Measurements from ENCODE around the gene PPP1R14D.
A peak's percentile ranks its signal among the peaks of the same experiment; 100 is the strongest.

Gene PPP1R14D

GRCh38 chr15:40819048-40819447 lies 9.5 kb downstream of the PPP1R14D start:
- no peak for DNase-seq (ENCODE audit: low read depth in 2 of 2)

DNA sequence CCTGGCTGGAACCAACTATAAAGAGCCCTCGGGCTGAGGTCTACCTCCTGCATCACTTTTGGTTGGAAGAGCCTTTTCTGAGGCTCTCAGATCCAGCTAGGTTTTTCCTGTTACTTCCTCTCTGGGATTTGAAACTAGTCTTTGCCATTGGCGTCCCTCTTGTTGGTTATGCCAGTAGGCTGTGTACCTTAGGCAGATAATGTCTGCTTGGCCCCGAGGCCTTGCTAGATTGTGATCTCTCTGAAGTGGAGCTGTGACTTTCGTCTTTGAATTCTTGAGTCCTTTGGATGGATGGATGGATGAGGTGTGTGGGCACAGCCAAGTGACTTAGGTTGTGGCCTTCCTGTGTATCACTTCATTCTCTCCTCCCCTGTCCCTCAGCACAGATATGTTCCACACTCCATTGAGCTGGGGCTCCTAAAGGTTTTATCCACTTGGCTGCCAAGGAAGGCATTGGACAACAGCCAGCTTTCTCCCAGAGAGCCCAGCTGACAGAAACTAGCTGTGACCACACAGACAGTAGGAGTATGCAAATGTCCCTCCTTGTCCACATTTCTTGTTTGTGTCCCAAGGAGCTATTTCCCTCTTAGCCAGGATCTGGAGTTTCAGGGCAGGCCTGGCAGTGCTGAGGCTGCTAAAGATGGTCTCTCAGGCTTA lies 13.3 kb downstream of the PPP1R14D start:
- DNase-seq (ENCODE audit: low read depth in 2 of 2), result no peak

- no peak for DNase-seq (ENCODE audit: low read depth in 2 of 2)
Measured at GRCh38 chr15:40812721-40813425, 15.6 kb downstream of the PPP1R14D start.

GRCh38 chr15:40808861-40809450 lies 19.6 kb downstream of the PPP1R14D start:
- DNase-seq (ENCODE audit: low read depth in 2 of 2), result no peak

GRCh38 chr15:40807888-40808461 lies 20.5 kb downstream of the PPP1R14D start:
- DNase-seq (ENCODE audit: low read depth in 2 of 2), result no peak

DNA sequence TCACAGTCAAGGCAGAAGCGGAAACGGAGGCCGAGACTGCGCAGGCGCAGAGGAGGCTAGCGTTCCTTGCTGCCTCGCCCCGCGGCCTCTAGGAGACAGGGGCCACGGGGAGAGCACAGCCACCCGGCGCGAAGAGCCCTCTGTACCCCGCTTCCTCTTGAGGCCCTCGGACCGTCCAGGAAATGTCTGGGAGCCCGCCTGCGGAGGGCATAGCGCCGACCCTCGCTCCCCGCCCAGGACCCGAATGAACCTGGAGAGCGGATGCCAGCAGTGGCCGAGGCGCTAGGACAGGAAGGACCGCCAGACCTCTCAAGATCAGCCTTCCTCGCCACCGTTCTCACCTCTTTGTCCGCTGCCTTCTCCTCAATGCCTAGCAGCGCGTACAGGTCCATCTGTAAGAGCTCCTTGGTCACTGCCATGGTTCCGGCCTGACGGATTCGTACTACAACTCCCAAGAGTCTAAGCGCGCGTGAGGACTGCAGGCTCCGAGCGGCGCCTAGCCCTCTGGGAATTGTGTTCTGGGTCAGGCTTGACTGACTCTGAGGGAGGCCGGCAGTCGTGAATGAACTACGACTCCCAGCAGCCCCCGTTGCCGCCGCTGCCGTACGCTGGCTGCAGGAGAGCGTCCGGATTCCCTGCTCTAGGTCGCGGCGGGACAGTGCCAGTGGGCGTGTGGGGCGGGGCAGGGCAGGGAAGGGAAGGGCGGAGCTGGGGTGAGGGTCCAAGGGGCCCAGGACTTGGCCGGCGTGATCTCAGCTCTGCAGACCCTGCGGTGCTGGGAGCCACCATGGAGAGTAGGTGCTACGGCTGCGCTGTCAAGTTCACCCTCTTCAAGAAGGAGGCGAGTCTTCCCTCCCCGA lies 21.2 kb downstream of the PPP1R14D start, which contains the start of the genes DNAJC17 and ZFYVE19:
Gene DNAJC17 (minus strand): TSS at position 446 of the 860 bp plus-strand sequence. CDS start 27 bp downstream, at position 419.
Gene ZFYVE19 (plus strand): TSS at position 62 of the 860 bp plus-strand sequence. CDS start 501 bp downstream, at position 563.
- peak; percentile 81 to 89 for DNase-seq (ENCODE audit: low read depth in 2 of 2)

- DNase-seq (ENCODE audit: low read depth in 2 of 2), result no peak
Measured at GRCh38 chr15:40806672-40807027, 21.9 kb downstream of the PPP1R14D start.

- DNase-seq (ENCODE audit: low read depth in 2 of 2), result no peak
Measured at GRCh38 chr15:40803688-40804087, 24.8 kb downstream of the PPP1R14D start.

DNA sequence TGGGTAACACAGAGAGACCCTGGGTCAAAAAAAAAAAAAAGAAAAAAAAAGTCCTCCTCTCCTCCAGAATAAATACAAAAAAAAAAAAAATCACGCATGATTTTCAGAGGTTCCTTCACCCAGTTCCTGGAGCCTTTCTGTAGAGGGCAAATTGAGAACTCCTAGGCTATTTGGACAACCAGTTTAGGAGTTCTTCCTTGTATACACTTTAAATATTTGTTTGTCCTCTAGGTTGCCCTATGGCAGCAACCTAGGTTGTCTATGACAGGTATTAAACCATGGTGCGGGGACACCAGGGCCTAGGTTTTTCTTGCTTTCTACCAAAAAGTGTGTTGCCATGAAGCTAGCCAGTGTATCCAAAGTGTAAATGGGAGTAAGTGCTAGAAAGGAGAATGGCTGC lies 25.4 kb downstream of the PPP1R14D start:
- no peak for DNase-seq (ENCODE audit: low read depth in 2 of 2)

DNA sequence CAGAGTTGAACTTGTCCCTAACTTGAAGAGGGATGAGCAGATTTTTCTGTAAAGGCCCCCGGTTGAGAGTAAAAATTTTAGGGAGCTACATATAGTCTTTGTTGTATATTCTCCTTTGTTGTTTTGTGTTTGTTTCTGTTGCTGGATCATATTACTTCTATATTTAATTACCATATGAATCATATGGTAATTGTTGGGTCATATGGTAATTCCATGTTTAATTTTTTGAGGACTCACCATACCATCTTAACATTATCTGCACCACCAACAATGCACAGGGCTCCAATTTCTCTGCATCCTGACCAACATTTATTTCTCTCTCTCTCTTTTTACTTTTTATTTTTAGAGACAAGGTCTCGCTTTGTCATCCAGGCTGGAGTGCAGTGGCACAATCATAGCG lies 29.0 kb downstream of the PPP1R14D start:
- no peak for DNase-seq (ENCODE audit: low read depth in 2 of 2)

GRCh38 chr15:40796512-40796911 lies 32.0 kb downstream of the PPP1R14D start:
- no peak for DNase-seq (ENCODE audit: low read depth in 2 of 2)

- no peak for DNase-seq (ENCODE audit: low read depth in 2 of 2)
Measured at GRCh38 chr15:40796041-40796440, 32.5 kb downstream of the PPP1R14D start.

GRCh38 chr15:40793216-40793989 lies 35.1 kb downstream of the PPP1R14D start:
- DNase-seq (ENCODE audit: low read depth in 2 of 2), result no peak

DNA sequence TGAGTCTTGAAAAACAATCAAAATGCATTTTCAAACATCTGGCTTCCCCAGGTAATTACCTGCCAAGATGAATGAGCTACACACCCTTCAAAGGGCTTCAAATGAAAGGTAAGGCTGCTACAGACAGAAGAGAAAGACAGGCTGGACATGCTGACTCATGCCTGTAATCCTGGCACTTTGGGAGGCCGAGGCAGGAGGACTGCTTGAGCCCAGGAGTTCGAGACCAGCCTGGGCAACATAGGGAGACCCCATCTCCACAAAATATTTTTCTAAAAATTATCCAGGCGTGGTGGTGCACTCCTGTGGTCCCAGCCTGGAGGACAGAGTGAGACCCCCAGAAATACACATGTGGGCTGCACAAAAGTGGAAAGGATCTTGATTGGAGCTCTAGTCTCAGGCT lies 36.1 kb downstream of the PPP1R14D start:
- no peak for DNase-seq (ENCODE audit: low read depth in 2 of 2)

DNA sequence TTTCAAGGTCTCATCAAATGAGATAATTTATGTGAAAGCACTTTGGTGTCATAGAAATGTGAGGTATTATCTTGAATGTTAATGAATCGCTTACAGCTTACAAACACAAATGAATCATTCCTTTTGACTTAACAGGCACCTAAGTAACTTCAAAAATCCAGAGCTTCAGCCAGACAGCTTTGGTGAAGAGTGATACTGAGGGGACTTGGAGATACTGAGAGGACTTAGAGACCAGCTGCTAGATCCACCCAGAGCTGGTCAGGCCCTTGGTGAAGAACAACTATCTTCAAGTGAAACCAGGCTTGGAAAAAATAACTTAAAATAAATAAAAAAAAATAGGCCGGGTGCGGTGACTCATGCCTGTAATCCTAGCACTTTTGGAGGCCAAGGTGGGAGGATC lies 37.8 kb downstream of the PPP1R14D start:
- no peak for DNase-seq (ENCODE audit: low read depth in 2 of 2)

DNA sequence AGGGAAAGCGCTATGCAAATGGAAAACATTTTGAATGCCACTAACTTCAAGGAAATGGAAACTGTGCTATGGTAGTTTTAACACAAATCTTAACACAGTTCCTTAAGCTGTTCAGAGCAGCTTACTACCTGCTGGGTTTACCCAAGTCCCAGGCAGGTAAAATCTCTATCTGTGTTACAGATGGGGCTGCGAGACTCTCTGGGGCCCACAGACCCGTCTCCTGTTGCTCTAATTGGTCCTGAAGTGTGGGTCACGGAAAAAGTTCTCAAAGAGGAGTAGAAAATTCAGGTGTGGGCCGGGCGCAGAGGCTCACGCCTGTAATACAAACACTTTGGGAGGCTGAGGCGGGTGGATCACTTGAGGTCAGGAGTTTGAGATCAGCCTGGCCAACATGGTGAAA lies 38.5 kb downstream of the PPP1R14D start:
- no peak for DNase-seq (ENCODE audit: low read depth in 2 of 2)

DNA sequence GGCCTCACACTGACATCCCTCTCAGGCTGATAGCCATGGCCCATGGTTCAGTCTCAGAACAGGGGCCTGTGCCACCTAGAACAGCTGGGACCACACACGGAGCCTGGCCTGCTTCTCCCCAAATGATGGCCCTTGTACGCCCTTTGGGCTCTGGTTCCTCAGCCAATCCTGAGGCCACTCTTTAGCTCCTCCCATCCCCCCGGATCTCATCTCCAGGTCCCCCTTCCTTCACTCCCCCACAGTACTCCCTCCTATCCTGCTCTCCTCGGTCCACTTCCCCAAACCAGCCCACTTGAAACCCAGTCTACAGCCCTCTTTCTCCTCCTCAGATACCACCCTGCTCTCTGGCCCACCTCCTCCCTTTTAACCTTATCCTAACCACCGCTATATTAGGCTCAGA lies 39.4 kb downstream of the PPP1R14D start:
- no peak for DNase-seq (ENCODE audit: low read depth in 2 of 2)

DNA sequence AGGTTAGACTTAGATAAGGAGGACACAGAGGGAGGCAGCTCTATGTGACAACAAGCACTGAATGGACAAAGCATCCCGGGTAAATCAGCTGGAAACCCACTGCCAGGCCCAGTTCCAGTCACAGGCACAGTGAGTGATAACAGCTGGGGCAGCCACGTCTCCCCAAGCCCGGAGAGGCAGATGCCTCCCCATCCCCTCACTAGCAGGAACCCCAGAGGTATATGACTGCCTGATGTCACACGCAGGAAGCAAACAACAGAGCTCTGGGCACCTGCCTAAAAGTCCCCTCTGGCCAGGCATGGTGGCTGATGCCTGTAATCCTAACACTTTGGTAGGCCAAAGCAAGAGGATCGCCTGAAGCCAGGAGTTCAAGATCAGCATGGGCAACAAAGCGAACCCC lies 40.5 kb downstream of the PPP1R14D start:
- no peak for DNase-seq (ENCODE audit: low read depth in 2 of 2)

DNA sequence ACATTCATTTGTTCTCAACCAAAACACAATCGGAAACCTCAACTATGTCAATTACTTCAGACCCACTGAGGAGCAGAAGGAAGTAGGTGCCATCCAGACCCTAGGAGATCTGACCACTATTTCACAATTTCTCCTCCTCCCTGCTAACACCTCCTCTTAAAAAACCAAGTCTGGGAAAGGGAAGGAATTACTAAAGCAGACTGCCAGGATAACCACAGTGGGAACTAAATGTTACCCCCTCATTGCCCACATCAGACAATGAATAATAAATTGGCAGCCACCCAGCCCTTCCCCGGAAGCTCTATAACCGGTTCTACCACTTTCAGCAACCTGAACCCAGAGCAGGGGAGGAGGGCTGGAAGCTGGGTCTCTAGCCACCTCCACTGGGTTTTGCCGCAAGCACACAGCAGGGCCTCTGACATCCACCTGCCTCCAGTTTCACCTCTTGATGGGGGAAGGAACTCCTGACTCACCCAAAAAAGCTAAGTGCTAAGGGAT lies 41.1 kb downstream of the PPP1R14D start:
- DNase-seq (ENCODE audit: low read depth in 2 of 2), result no peak

DNA sequence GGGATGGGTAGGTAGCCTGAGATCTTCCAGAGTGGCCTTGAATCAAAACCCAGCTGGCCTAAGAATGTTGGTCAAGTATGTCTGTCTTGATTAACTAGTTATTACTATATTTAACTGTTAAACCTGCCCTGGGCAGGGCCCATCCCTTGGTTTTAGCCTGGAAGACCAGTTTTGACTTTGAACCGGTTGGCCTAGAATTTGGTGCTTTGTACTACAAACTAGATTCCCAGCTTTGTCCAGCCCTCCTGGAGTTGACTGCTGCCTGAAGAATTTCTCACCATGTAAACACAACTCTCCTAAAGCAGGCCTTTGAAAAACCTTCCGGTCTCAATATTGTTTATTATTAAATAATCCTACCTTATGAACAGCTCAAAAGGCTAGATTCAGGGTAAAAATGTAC lies 42.7 kb downstream of the PPP1R14D start:
- DNase-seq (ENCODE audit: low read depth in 2 of 2), result no peak

DNA sequence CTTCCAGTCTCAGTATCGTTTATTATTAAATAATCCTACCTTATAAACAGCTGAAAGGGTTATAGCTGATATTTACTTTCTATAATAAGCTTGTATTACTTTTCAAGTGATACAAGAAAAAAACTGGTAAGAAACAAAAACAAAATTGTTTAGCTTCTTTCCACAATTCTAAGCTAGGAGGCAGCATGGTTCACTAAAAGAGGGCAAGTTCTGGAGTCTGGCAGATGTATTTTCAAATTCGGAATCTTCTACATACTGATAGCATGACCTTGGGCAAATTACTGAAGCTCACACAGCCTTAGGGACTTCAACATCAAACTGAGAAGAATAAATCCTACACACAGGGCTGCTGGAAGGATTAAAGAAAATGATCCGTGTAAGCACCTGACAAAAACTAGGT lies 43.3 kb downstream of the PPP1R14D start:
- no peak for DNase-seq (ENCODE audit: low read depth in 2 of 2)
